PC-3 (cell line): ENCODE data around the gene SYT1.

Source experiments
- EZH2 ChIP-seq: fragments of 300-600 bp; sonication (generic); IDR thresholded peaks from one replicate; pipeline ENCODE4 v1.6.1; 2017; ENCODE audit warnings: antibody characterized with exemption, mild to moderate bottlenecking, low read length; ENCODE audit not compliant: unreplicated experiment
- TF ChIP-seq, protein P1 (sequence below): fragments of 300-600 bp; sonication (generic); conservative IDR thresholded peaks from 2 replicates; pipeline ENCODE4 v1.5.1; 2017; ENCODE audit warnings: antibody characterized with exemption, low read depth, mild to moderate bottlenecking, low read length

DNA sequence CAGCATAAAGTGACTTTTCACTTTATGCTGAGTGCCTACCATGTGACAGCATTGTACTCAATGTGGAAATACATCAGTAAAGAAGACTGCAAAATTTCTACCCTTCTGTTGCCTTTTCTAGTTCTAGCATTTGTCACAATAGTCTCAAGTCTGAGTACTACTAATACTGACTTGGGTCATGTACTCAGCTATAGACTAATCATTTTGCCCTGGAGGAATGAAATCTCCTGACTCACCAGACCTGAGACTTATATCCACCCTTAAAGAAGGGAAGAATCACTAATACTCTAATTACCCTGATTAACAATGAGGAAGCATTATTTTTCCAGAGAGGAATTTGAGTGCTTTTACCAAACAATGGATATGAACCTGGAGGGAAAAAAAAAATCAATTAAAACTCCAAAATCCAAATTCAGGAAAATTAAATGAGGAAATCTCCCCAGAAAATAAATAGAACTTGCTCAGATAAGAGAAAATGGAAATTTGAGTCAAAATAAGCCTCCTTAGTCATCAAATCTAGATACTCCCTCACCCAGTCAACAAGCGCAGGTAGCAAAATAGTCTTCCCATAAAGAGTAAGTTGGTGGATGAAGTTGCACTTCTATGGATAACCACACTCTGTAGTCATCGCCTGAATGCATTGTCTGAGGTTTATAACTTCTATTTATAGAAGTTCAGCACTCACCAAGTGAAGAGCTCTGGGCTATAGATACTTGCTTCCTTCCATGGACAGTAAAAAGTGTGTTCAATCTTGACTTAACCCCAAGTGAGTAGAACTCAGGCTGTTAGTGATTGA, 386.6 kb downstream of the SYT1 start:
- TF ChIP-seq, protein P1, sequence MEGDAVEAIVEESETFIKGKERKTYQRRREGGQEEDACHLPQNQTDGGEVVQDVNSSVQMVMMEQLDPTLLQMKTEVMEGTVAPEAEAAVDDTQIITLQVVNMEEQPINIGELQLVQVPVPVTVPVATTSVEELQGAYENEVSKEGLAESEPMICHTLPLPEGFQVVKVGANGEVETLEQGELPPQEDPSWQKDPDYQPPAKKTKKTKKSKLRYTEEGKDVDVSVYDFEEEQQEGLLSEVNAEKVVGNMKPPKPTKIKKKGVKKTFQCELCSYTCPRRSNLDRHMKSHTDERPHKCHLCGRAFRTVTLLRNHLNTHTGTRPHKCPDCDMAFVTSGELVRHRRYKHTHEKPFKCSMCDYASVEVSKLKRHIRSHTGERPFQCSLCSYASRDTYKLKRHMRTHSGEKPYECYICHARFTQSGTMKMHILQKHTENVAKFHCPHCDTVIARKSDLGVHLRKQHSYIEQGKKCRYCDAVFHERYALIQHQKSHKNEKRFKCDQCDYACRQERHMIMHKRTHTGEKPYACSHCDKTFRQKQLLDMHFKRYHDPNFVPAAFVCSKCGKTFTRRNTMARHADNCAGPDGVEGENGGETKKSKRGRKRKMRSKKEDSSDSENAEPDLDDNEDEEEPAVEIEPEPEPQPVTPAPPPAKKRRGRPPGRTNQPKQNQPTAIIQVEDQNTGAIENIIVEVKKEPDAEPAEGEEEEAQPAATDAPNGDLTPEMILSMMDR, result no peak
- TF ChIP-seq EZH2, result no peak
